ENCODE measurements around the gene MATCAP1. TPM values are rescaled to one million over a fixed set of nuclear protein-coding genes. Genes with fewer than 3 reads are reported as not detected.

MATCAP1 gene
- total and polyA plus RNA-seq, 2 donors (not counting 1 experiment from before 2014, with no cell fraction given) = 6.2 to 8.9 TPM

DNA sequence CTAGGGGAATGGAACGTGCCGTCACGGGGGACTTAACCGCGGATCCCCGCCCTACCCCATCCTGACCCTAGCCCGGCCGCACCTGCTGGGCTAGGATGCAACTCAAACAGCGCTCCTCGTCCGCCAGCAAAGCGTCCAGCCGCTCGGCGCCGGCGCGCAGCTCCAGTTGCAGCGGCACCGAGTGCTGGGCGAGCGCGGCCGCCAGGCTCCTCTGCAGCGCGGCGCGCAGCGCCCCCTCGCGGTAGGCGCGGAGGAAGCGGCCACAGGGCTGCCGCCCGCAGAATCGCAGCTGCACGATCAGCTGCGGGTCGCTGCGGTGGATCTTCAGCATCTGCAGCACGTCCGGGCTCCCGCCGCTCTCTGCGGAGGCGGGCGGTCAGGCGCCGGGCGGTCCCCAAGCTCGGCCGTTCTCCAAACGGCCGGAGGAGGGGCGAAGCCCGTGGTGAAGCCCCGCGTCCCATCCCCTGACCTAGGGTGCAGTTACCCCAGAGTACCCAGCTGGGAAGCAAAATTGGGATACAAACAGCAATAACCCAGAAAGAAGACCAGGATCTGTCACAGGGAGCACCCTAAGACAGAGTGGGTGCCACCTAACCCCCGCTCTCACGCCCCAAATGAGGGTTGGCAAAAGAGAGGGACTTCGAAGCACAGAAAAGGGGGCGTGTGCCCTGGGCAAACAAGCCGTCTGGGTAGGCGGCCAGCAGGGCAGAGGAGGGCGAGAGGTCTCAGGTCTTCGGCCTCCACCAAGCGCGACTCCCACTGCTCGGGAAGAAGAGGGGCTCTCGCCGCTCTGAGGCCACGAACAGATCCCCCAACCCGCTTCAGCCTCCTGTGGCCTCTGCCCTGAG is 28.2 kb downstream of the MATCAP1 start:
- H3K27me3 ChIP-seq (replicated peaks in 1 of 4; ENCODE audit: control extremely low read depth in 1 of 4, control insufficient read depth in 3 of 4, insufficient read depth in 4 of 4, low read length in 3 of 4) = peaks cover 0 to 22% (median 6%) of the 10 kb centered on the region in 4 experiments
- intact Hi-C loops (cut with micrococcal nuclease) = loop anchor here (1.0 to 2.0 kb wide), 4 partner anchors 46 to 208 kb away; partner anchors contain the start of gene PHAF1
- 17% methylated on average over 72 of the region's 74 CpGs for whole genome bisulfite sequencing (ENCODE audit: insufficient coverage)
- H3K36me3 ChIP-seq (replicated peaks in 1 of 2; ENCODE audit: control extremely low read depth in 1 of 2, control insufficient read depth in 1 of 2, extremely low read depth in 1 of 2, insufficient read depth in 2 of 2, low read length in 1 of 2) = no peaks in the 10 kb centered on the region
- H3K27ac ChIP-seq (ENCODE audit: low read length in 2 of 2) = no peak overlapping the region
- ChIA-PET CTCF (interaction anchor here (0.6 to 2.6 kb wide), 58 partner anchors 8 to 596 kb away, joined by 3 to 27 read pairs (median 4); partner anchors contain the start of genes ATP6V0D1, CBFB, CES3 and NOL3), POLR2A (interaction anchor here (0.5 to 0.6 kb wide), 3 partner anchors 132 to 239 kb away, joined by 3 to 4 read pairs (median 3); no protein-coding TSS in a partner anchor)
- Mint-ChIP-seq H3K27me3 (peaks cover 4% of the 10 kb centered on the region), H3K9me3 (ENCODE audit: insufficient read depth) (no peaks in the 10 kb centered on the region), H3K4me3 (peak overlapping the region; percentile 72), H3K4me1 (peaks cover 53% of the 10 kb centered on the region), H3K27ac (peak overlapping the region; percentile 26)
- DNase-seq = peak; percentile 87
- TF ChIP-seq, protein P1, sequence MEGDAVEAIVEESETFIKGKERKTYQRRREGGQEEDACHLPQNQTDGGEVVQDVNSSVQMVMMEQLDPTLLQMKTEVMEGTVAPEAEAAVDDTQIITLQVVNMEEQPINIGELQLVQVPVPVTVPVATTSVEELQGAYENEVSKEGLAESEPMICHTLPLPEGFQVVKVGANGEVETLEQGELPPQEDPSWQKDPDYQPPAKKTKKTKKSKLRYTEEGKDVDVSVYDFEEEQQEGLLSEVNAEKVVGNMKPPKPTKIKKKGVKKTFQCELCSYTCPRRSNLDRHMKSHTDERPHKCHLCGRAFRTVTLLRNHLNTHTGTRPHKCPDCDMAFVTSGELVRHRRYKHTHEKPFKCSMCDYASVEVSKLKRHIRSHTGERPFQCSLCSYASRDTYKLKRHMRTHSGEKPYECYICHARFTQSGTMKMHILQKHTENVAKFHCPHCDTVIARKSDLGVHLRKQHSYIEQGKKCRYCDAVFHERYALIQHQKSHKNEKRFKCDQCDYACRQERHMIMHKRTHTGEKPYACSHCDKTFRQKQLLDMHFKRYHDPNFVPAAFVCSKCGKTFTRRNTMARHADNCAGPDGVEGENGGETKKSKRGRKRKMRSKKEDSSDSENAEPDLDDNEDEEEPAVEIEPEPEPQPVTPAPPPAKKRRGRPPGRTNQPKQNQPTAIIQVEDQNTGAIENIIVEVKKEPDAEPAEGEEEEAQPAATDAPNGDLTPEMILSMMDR (IDR thresholded peaks at IDR 0.05) = peak; percentile 95
- TF ChIP-seq EZH2 (IDR thresholded peaks at IDR 0.05; ENCODE audit: borderline replicate concordance, insufficient read depth, low read depth, low read length, poor library complexity, severe bottlenecking) = no peak
- peak; percentile 26 for ATAC-seq (ENCODE audit: low read depth)
- no peak overlapping the region for H3K9ac ChIP-seq (ENCODE audit: low read length)
- H3K4me2 ChIP-seq (replicated peaks; ENCODE audit: low read depth, low read length, poor library complexity, severe bottlenecking) = peak overlapping the region; percentile 71
- no peaks in the 10 kb centered on the region for H3K79me2 ChIP-seq (ENCODE audit: control insufficient read depth, insufficient read depth, low read length)
- H2AFZ ChIP-seq (ENCODE audit: insufficient read depth, low read depth, low read length, poor library complexity, severe bottlenecking) = peak overlapping the region; percentile 9
- peak overlapping the region in 2 of 5 experiments; percentile 8 to 29 for H3K4me3 ChIP-seq (ENCODE audit: control extremely low read depth in 1 of 5, extremely low read depth in 1 of 5, insufficient read depth in 1 of 5, low read depth in 2 of 5, low read length in 4 of 5)
- H3K9me3 ChIP-seq (ENCODE audit: control extremely low read depth in 1 of 3, control insufficient read depth in 2 of 3, insufficient read depth in 1 of 3, low read length in 2 of 3) = peaks cover 0 to 12% (median 0%) of the 10 kb centered on the region in 3 donors
- peaks cover 51% of the 10 kb centered on the region for H4K20me1 ChIP-seq (ENCODE audit: control insufficient read depth, insufficient read depth, low read length, poor library complexity, severe bottlenecking)
- H3K4me1 ChIP-seq (ENCODE audit: control insufficient read depth in 2 of 2, insufficient read depth in 2 of 2, low read length in 2 of 2) = peaks cover 30 to 50% of the 10 kb centered on the region in 2 donors

All from B cell (primary cell).